ENCODE measurements around the gene ATP1B3.
"Not testable (repeated sequence)": the region's sequence is repeated elsewhere in the genome, so short reads cannot be mapped to it uniquely, and the experiment has no call there.

ATP1B3 gene

GRCh38 chr3:141909986-141910385 lies 33.5 kb downstream of the ATP1B3 start:
- not testable (repeated sequence) for DNase-seq

GRCh38 chr3:141913150-141913811 lies 36.8 kb downstream of the ATP1B3 start:
- DNase-seq, result peak; percentile 22

GRCh38 chr3:141914311-141914710 lies 37.9 kb downstream of the ATP1B3 start:
- DNase-seq, result no peak

- DNase-seq, result no peak
Measured at GRCh38 chr3:141915016-141915415, 38.6 kb downstream of the ATP1B3 start.

GRCh38 chr3:141915766-141916165 lies 39.3 kb downstream of the ATP1B3 start:
- DNase-seq, result no peak

- DNase-seq, result no peak
Measured at GRCh38 chr3:141920701-141921100, 44.3 kb downstream of the ATP1B3 start.

GRCh38 chr3:141921316-141921715 lies 44.9 kb downstream of the ATP1B3 start:
- DNase-seq, result no peak

GRCh38 chr3:141925677-141926076 lies 49.2 kb downstream of the ATP1B3 start:
- not testable (repeated sequence) for DNase-seq

GRCh38 chr3:141926929-141927328 lies 50.5 kb downstream of the ATP1B3 start:
- DNase-seq, result no peak

- DNase-seq, result no peak
Measured at GRCh38 chr3:141928631-141929270, 52.3 kb downstream of the ATP1B3 start.

GRCh38 chr3:141929341-141929995 lies 53.0 kb downstream of the ATP1B3 start:
- DNase-seq, result no peak

- no peak for DNase-seq
Measured at GRCh38 chr3:141930801-141931200, 54.4 kb downstream of the ATP1B3 start.

GRCh38 chr3:141933421-141934300 lies 57.2 kb downstream of the ATP1B3 start:
- DNase-seq, result no peak

- DNase-seq, result no peak
Measured at GRCh38 chr3:141934354-141934753, 57.9 kb downstream of the ATP1B3 start.

- no peak for DNase-seq
Measured at GRCh38 chr3:141938011-141938500, 61.6 kb downstream of the ATP1B3 start.

- DNase-seq, result no peak
Measured at GRCh38 chr3:141939759-141940158, 63.3 kb downstream of the ATP1B3 start.

GRCh38 chr3:141940194-141940776 lies 63.8 kb downstream of the ATP1B3 start:
- DNase-seq, result no peak

- DNase-seq, result no peak
Measured at GRCh38 chr3:141941093-141941492, 64.7 kb downstream of the ATP1B3 start.

GRCh38 chr3:141942006-141942405 lies 65.6 kb downstream of the ATP1B3 start:
- DNase-seq, result no peak

- no peak for DNase-seq
Measured at GRCh38 chr3:141945726-141946485, 69.5 kb downstream of the ATP1B3 start.

GRCh38 chr3:141949399-141949798 lies 73.0 kb downstream of the ATP1B3 start:
- DNase-seq, result no peak

- DNase-seq, result no peak
Measured at GRCh38 chr3:141949972-141950371, 73.5 kb downstream of the ATP1B3 start.

Data from NK-92 treated with Interleukin-12 subunit alpha and Interleukin-12 subunit beta, amount 100 ng/mL, for 24 hours (cell line).